Mucosa of rectum (tissue), 2 donors: ENCODE measurements around the gene KCNQ4.

ENCODE experiments used
- H3K27ac ChIP-seq, 2 donors: one replicate each; pipeline ENCODE4 v1.7.0; 2013; ENCODE audit warnings: inconsistent platforms in 2 of 2, low read depth in 2 of 2, low read length in 2 of 2
- H3K27me3 ChIP-seq, 2 donors: one replicate each; pipeline ENCODE4 v1.7.0; 2013; ENCODE audit warnings: low read length in 2 of 2; ENCODE audit not compliant: control insufficient read depth in 2 of 2, insufficient read depth in 2 of 2
- H3K36me3 ChIP-seq, 2 donors: one replicate each; pipeline ENCODE4 v1.7.0; 2013; ENCODE audit warnings: low read length in 2 of 2; ENCODE audit not compliant: control insufficient read depth in 2 of 2, insufficient read depth in 2 of 2
- H3K4me1 ChIP-seq, 2 donors: one replicate each; pipeline ENCODE4 v1.7.0; 2013; ENCODE audit warnings: low read length in 2 of 2, mild to moderate bottlenecking in 1 of 2; ENCODE audit not compliant: control insufficient read depth in 2 of 2, insufficient read depth in 2 of 2
- H3K4me3 ChIP-seq, 2 donors: one replicate each; pipeline ENCODE4 v1.7.0; 2013; ENCODE audit warnings: low read length in 2 of 2
- H3K9ac ChIP-seq, 2 donors: one replicate each; pipeline ENCODE4 v1.7.0; 2013; ENCODE audit warnings: low read length in 2 of 2, low read depth in 1 of 2, mild to moderate bottlenecking in 1 of 2
- H3K9me3 ChIP-seq, 2 donors: one replicate each; pipeline ENCODE4 v1.7.0; 2013; ENCODE audit warnings: low read length in 2 of 2; ENCODE audit not compliant: control insufficient read depth in 2 of 2
- donor health status: healthy.
- donor health status: Normal muscosa, but diverticular disease.

The KCNQ4 gene

DNA sequence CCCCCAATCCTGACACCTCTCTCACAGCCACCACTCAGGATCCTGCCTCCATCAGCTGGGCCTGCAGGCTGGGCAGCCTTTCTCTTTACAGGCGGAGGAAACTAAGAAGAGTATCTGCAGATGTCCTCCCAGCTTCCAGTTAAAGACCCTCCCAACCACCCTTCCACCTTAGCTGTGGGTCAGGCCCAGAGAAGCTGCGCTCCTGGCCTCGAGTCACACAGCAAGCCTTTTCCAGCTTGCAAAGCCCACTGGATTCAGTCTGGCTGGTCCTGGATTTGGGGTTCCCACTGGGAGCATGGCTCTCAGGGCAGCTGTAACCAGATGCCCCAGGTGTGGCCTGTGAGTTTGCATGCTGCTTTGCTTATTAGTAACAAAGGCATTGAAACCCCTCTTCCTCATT is 19.9 kb downstream of the KCNQ4 start:
- Histone ChIP-seq H3K27me3 (no peaks in the 10 kb centered on the region), H3K36me3 (no peaks in the 10 kb centered on the region), H3K4me1 (peaks cover 17 to 22% of the 10 kb centered on the region in 2 donors), H3K9ac (no peak overlapping the region), H3K4me3 (no peak overlapping the region), H3K9me3 (no peaks in the 10 kb centered on the region), H3K27ac (no peak overlapping the region)

DNA sequence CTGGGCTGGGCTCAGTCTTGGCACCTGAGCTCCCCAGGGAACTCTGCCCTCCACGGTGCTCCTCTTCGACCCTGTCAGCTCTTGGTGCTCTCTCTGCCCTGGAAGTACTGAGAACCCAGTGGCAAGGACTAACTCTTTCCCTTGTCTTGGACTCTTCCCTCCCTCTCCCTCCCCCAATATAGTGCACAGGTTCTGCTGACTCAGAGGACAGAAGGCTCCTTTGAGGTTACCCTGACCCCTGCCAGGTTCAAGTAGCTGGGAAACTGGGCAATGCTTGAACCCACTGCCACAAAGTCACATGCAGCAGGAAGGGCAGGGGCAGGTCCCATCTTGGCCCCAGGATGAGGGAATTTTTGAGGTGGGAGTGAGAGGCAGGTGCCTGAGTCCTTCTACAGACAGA is 20.3 kb downstream of the KCNQ4 start:
- Histone ChIP-seq H3K27ac (no peak overlapping the region), H3K4me3 (no peak overlapping the region), H3K36me3 (no peaks in the 10 kb centered on the region), H3K9ac (no peak overlapping the region), H3K9me3 (no peaks in the 10 kb centered on the region), H3K27me3 (no peaks in the 10 kb centered on the region), H3K4me1 (peaks cover 14 to 20% of the 10 kb centered on the region in 2 donors)

DNA sequence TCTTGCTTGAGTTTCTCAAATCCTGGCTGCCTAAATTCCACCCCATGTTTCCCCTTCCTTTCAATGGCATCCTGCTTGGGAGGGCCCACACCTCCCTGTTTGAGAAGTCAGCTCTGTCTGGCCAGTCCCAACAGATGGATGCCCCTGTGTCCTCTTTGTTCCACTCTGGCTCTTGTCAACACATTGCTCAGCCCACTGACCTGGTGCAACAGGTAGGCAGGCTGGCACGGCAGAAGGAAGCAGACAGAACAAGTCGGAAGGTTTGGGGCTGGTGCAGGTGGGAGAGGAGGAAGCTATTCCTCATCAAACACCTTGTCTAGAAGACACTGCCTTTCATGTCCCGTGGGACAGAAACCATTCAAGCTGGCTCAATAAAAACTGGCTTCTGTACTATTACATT is 22.7 kb downstream of the KCNQ4 start:
- Histone ChIP-seq H3K27ac (no peak overlapping the region), H3K9me3 (no peaks in the 10 kb centered on the region), H3K4me1 (peaks cover 8 to 9% of the 10 kb centered on the region in 2 donors), H3K9ac (no peak overlapping the region), H3K4me3 (no peak overlapping the region), H3K36me3 (no peaks in the 10 kb centered on the region), H3K27me3 (no peaks in the 10 kb centered on the region)

DNA sequence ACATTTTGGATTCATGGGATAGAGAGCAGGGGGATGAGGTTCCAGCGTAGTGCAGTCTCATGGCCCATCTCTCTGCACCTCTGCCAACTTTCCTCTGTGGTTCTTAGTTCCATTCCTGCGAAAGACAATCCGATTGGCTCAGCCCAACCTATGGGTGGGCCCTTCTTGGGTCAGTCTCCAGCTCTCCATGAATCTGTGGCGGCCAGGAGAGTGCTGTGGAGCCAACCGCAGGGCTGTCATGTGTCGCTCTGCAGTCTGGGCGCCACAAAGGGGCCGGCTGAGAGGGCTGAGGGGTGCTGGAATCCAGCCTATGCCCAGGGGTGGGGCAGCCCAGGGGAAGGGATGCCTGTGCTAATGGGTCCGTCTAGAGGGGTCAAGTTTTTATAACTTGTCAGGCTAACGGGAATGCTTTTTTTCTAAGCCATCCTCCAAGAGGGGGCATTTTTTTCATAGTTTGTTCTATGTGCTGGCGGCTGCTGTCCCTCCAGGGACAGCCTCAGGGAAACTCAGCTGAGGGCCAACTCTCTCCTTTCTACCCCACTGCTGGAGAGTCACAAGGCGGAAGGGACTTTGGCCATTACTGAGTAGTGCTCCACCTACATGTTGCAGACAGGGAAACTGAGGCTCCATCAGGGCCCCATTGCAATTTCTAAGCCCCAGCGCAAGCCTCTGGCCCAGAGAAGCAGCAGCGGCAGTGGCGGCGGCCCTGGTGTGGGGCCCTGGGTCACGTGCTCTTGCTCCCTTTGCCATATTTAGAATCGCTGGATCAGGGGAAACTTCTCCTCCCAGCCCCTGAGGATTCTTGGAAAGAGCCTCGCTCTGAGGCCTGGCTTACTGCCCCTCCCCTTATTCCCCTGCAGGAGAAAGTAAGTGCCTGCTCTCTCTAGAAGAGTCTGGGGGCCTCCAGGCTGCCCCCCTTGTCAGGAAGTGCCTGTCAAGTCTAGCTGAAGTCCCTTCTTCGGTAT is 23.4 kb downstream of the KCNQ4 start:
- H3K9me3 ChIP-seq = no peaks in the 10 kb centered on the region
- no peaks in the 10 kb centered on the region for H3K36me3 ChIP-seq
- H3K27ac ChIP-seq = peak overlapping the region in 1 of 2 donors; percentile 38
- peaks cover under 1 to 2% of the 10 kb centered on the region in 2 donors for H3K4me1 ChIP-seq
- H3K9ac ChIP-seq = no peak overlapping the region
- no peaks in the 10 kb centered on the region for H3K27me3 ChIP-seq
- H3K4me3 ChIP-seq = no peak overlapping the region

DNA sequence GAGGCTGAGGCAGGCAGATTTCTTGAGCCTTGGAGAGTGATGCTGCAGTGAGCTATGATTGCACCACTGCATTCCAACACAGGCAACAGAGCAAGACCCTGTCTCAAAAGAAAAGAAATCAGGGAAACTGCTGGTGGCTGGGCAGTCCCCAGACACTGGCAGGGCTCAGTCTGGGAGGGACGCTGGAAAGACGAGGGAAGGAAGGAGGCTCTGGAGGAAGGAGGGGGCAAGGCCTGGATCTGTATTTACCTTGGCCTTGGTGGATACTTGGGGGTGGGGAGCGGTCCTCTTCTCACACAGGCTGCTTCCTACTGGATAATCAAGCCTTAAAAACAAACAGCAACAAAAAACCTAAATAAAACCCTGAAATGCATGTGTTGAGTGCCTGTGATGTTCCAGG is 24.4 kb downstream of the KCNQ4 start:
- Histone ChIP-seq H3K9me3 (no peaks in the 10 kb centered on the region), H3K27me3 (no peaks in the 10 kb centered on the region), H3K9ac (no peak overlapping the region), H3K27ac (no peak overlapping the region), H3K36me3 (no peaks in the 10 kb centered on the region), H3K4me1 (no peaks in the 10 kb centered on the region), H3K4me3 (no peak overlapping the region)

DNA sequence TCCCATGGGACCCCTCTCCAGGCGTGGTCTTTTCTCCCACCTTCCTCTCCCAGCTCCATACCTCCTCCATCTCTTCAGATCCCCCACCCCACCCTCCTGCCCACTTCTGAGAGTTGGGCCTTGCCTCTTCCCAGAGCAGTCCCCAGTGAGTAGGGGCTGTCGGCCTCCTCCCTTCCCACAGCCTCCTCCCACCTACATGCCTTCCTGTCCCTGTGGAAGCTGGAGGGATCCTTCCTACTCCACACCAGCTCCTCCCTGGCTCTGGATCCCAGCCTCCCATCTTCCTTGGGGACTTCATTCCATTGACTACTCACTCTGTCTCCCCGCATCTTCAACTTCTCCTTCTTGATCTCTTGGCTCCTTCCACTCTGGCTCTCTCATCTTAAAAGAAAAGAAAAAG is 24.9 kb downstream of the KCNQ4 start:
- no peaks in the 10 kb centered on the region for H3K27me3 ChIP-seq
- no peak overlapping the region for H3K9ac ChIP-seq
- H3K27ac ChIP-seq = no peak overlapping the region
- no peaks in the 10 kb centered on the region for H3K9me3 ChIP-seq
- no peaks in the 10 kb centered on the region for H3K4me1 ChIP-seq
- no peaks in the 10 kb centered on the region for H3K36me3 ChIP-seq
- no peak overlapping the region for H3K4me3 ChIP-seq

DNA sequence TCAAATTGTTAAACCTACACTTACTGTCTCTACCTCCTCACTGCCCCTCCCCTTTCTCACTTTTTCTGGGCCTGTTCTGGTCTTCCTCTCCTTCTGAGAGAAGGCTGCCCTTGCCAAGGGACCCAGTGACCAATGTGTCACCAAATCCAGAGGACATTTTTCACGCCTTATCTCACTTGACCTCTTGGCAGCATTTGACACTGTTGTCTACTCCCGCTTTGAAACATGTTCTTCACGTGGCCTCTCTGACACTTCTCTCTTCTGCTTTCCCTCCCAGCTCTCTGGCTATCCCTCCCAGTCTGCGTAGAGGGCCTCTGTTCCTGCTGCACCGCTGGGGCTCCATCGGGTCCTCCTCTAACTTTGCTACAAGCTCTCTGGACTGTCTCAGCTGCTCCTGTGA is 25.3 kb downstream of the KCNQ4 start:
- Histone ChIP-seq H3K27ac (no peak overlapping the region), H3K9me3 (no peaks in the 10 kb centered on the region), H3K9ac (no peak overlapping the region), H3K4me3 (no peak overlapping the region), H3K27me3 (no peaks in the 10 kb centered on the region), H3K4me1 (no peaks in the 10 kb centered on the region), H3K36me3 (no peaks in the 10 kb centered on the region)

DNA sequence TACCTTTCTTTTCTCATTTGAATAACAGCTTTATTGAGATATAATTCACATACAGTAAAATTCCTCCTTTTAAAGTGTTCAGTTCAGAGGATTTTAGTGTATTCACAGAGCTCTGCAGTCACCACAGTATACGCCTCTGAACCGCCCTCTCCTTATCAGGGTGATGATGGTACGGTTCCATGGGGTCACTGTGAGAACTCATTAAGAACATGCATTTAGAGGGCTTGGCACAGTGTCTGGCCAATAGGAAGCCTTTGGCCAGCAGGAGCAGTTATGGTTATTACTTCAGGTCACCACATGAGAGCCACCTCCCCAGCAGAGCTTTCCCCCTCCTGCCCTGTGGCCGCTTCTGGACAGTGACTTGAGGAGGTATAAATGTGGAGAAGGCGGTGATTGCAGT is 27.3 kb downstream of the KCNQ4 start:
- no peak overlapping the region for H3K9ac ChIP-seq
- H3K9me3 ChIP-seq = no peaks in the 10 kb centered on the region

DNA sequence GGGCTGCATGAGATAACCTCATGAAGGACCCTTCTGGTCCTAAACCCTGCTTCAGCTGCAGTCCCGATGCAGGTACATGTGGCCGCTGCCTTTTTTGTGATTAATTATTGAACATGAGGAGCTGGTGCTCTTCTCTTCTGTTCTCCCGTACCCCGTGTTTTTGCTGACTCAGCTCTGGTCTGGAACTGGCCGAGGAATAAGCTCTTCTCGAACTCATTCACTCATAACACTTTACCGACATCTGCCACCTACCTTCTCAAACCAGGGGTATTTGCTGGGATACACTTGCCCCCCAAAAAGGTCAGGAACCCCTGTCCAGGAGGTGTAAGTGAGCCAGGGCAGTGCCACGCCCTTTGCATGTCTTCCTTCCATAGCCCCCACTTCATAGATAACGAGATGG is 31.8 kb downstream of the KCNQ4 start:
- Histone ChIP-seq H3K27ac (no peak overlapping the region), H3K36me3 (no peaks in the 10 kb centered on the region), H3K4me1 (peaks cover 2% of the 10 kb centered on the region in 2 donors), H3K9me3 (no peaks in the 10 kb centered on the region), H3K9ac (no peak overlapping the region), H3K27me3 (no peaks in the 10 kb centered on the region), H3K4me3 (no peak overlapping the region)

More for the DNA sequence above, 27.3 kb downstream of the KCNQ4 start:
- Histone ChIP-seq H3K27ac (no peak overlapping the region), H3K27me3 (no peaks in the 10 kb centered on the region), H3K36me3 (no peaks in the 10 kb centered on the region), H3K4me1 (no peaks in the 10 kb centered on the region), H3K4me3 (no peak overlapping the region)

DNA sequence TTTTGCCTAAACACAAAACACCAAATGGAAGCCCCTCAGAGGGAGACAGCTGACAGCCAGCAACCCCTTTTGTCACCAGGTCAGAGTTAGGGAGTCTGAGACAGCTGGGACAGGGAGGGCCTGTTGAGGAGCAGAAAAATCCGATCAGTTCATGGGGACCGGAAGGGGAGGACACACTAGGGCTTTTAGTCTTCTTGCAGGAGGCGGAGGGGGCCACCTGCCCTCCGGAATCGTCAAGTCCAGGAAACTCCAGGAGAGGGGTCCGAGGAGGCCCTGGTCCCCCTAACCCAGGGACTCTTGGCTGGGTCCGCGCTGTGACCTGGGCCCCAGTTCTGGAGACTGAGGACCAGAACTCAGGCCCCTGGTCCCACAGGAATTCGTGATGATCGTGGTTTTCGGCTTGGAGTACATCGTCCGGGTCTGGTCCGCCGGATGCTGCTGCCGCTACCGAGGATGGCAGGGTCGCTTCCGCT is 34.2 kb downstream of the KCNQ4 start:
- peak overlapping the region in 1 of 2 donors; percentile 62 for H3K4me3 ChIP-seq

More for the DNA sequence above, 34.2 kb downstream of the KCNQ4 start:
- Histone ChIP-seq H3K36me3 (no peaks in the 10 kb centered on the region), H3K27me3 (no peaks in the 10 kb centered on the region), H3K27ac (no peak overlapping the region), H3K4me1 (peaks cover 2% of the 10 kb centered on the region in 2 donors), H3K9ac (no peak overlapping the region), H3K9me3 (no peaks in the 10 kb centered on the region)
